ENCODE measurements around the gene SALL2.

SALL2 gene

DNA sequence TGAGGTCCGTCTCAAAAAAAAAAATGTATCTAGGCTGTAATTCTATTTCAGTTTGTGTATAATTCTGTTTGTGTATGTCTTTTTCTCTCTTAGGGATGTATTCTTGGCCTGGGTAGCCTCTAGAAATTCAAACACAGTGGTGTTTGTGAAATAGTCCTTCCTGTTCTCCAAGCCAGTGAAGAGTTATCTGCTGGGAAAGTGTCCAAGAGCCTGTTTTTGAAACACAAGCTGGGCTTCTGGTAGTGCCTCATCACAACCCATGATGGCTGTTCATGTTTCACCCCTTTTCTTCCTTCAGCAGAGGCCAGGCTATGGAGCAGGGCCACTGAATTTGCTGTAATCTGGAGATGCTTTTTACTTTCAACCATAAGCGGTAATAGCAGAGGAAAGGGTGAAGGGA lies 29.7 kb downstream of the SALL2 start:
- Histone ChIP-seq H3K9me2 (replicated peaks; ENCODE audit: insufficient read depth, low read length) (no peaks in the 10 kb centered on the region), H3K27me3 (ENCODE audit: low read length) (no peaks in the 10 kb centered on the region), H3K36me3 (ENCODE audit: low read length) (peaks cover 35% of the 10 kb centered on the region), H2AFZ (ENCODE audit: low read depth, low read length, severe bottlenecking) (no peak overlapping the region), H3K27ac (ENCODE audit: low read depth, low read length) (no peak overlapping the region), H4K20me1 (ENCODE audit: low read depth, low read length) (0 out of 2 replicates have a peak, but pooled peaks cover 2% of the 10 kb centered on the region), H3F3A (ENCODE audit: insufficient read depth) (peaks cover 16% of the 10 kb centered on the region), H3K79me2 (ENCODE audit: insufficient read depth, low read length) (no peaks in the 10 kb centered on the region), H3K4me2 (ENCODE audit: low read depth, low read length, poor library complexity, severe bottlenecking) (no peak overlapping the region), H3K4me3 (ENCODE audit: insufficient read depth, low read length, poor library complexity, severe bottlenecking) (no peak overlapping the region), H3K9me3 (ENCODE audit: insufficient read depth, low read length) (no peaks in the 10 kb centered on the region), H3K9ac (ENCODE audit: low read length) (no peak overlapping the region)
- TF ChIP-seq EZH2phosphoT487 (conservative IDR thresholded peaks at IDR 0.05; ENCODE audit: low read length) = no peak
- TF ChIP-seq, protein P1, sequence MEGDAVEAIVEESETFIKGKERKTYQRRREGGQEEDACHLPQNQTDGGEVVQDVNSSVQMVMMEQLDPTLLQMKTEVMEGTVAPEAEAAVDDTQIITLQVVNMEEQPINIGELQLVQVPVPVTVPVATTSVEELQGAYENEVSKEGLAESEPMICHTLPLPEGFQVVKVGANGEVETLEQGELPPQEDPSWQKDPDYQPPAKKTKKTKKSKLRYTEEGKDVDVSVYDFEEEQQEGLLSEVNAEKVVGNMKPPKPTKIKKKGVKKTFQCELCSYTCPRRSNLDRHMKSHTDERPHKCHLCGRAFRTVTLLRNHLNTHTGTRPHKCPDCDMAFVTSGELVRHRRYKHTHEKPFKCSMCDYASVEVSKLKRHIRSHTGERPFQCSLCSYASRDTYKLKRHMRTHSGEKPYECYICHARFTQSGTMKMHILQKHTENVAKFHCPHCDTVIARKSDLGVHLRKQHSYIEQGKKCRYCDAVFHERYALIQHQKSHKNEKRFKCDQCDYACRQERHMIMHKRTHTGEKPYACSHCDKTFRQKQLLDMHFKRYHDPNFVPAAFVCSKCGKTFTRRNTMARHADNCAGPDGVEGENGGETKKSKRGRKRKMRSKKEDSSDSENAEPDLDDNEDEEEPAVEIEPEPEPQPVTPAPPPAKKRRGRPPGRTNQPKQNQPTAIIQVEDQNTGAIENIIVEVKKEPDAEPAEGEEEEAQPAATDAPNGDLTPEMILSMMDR (IDR thresholded peaks at IDR 0.05; ENCODE audit: insufficient read depth, low read length, poor library complexity, severe bottlenecking) = no peak

DNA sequence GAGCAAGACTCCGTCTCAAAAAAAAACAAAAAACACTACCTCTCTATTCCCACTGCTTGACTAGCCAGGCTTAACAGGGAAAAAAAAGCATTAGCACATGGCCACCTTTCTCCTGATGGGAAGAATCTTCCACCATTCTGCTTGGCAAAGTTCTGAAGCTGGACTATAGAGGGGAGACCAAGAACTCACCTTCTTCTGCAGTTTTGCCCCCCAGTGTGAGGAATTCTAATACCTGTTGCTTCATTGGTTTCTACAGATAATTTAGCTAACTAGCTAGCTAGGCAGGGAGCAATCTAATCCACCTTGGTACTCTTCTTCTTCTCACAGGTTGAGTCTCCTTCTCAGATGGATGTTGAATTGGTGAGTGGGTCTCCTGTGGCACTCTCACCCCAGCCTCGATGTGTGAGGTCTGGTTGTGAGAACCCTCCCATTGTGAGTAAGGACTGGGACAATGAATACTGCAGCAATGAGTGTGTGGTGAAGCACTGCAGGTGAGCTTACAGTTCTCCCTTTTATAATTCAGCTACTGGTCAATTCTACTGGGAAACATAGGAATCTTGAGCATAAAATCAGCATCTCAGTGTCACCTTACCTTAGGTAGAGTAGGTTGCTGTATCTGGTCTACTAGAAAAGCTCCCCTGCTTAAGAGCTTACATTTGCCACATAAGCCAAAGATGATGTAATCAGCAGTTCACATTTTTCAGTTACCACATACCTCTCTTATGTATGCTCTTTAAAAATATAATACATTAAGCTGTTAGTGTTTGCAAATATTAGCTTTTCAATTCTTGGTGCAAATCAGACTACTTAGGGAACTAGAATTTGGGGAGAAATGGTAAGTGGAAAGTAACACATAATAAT lies 31.0 kb downstream of the SALL2 start:
- H2AFZ ChIP-seq (ENCODE audit: low read depth, low read length, severe bottlenecking) = no peak overlapping the region
- no peak for TF ChIP-seq EZH2phosphoT487 (conservative IDR thresholded peaks at IDR 0.05; ENCODE audit: low read length)
- TF ChIP-seq, protein P1 (IDR thresholded peaks at IDR 0.05; ENCODE audit: insufficient read depth, low read length, poor library complexity, severe bottlenecking) = no peak
- no peak overlapping the region for H3K27ac ChIP-seq (ENCODE audit: low read depth, low read length)
- no peak overlapping the region for H3K4me2 ChIP-seq (ENCODE audit: low read depth, low read length, poor library complexity, severe bottlenecking)
- H3K79me2 ChIP-seq (ENCODE audit: insufficient read depth, low read length) = no peaks in the 10 kb centered on the region
- no peaks in the 10 kb centered on the region for H3K9me3 ChIP-seq (ENCODE audit: insufficient read depth, low read length)
- H3K9ac ChIP-seq (ENCODE audit: low read length) = no peak overlapping the region
- no peak overlapping the region for H3K4me3 ChIP-seq (ENCODE audit: insufficient read depth, low read length, poor library complexity, severe bottlenecking)
- H3F3A ChIP-seq (ENCODE audit: insufficient read depth) = peaks cover 16% of the 10 kb centered on the region
- 0 out of 2 replicates have a peak, but pooled peaks cover 2% of the 10 kb centered on the region for H4K20me1 ChIP-seq (ENCODE audit: low read depth, low read length)
- no peaks in the 10 kb centered on the region for H3K27me3 ChIP-seq (ENCODE audit: low read length)
- no peaks in the 10 kb centered on the region for H3K9me2 ChIP-seq (replicated peaks; ENCODE audit: insufficient read depth, low read length)
- peaks cover 34% of the 10 kb centered on the region for H3K36me3 ChIP-seq (ENCODE audit: low read length)

DNA sequence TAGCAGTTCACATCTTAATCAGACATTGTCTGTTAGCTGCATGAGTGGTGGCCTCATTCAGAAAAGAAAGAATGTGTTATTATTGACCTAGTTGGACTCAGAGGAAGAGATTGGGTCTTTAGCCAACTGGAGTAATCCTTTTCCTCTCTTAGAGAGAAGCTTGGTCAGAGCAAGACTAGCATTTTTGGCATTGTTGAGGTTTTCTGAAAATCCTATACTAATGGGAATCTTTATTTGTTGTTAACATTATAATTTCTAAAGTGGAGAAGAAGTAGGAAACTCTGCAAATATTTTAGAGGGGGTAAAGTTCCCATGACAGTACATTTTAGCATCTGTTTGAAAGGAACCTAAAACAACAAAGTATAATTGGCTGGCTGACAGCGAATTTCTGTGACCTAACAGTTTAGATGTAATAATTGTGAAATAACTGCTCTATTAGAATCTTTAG lies 39.5 kb downstream of the SALL2 start:
- Histone ChIP-seq H3K4me2 (ENCODE audit: low read depth, low read length, poor library complexity, severe bottlenecking) (no peak overlapping the region), H3K79me2 (ENCODE audit: insufficient read depth, low read length) (0 out of 2 replicates have a peak, but pooled peaks cover 4% of the 10 kb centered on the region), H3K36me3 (ENCODE audit: low read length) (peaks cover 10% of the 10 kb centered on the region; the same call in 1 of the 2 replicates), H2AFZ (ENCODE audit: low read depth, low read length, severe bottlenecking) (no peak overlapping the region), H3K27ac (ENCODE audit: low read depth, low read length) (no peak overlapping the region), H4K20me1 (ENCODE audit: low read depth, low read length) (no peaks in the 10 kb centered on the region), H3K9me3 (ENCODE audit: insufficient read depth, low read length) (no peaks in the 10 kb centered on the region), H3F3A (ENCODE audit: insufficient read depth) (no peaks in the 10 kb centered on the region), H3K27me3 (ENCODE audit: low read length) (no peaks in the 10 kb centered on the region), H3K9me2 (replicated peaks; ENCODE audit: insufficient read depth, low read length) (no peaks in the 10 kb centered on the region), H3K4me3 (ENCODE audit: insufficient read depth, low read length, poor library complexity, severe bottlenecking) (no peak overlapping the region), H3K9ac (ENCODE audit: low read length) (no peak overlapping the region)
- TF ChIP-seq EZH2phosphoT487 (conservative IDR thresholded peaks at IDR 0.05; ENCODE audit: low read length) = no peak
- TF ChIP-seq, protein P1 (IDR thresholded peaks at IDR 0.05; ENCODE audit: insufficient read depth, low read length, poor library complexity, severe bottlenecking) = no peak

Data from SU-DHL-6 (cell line).